GM06990 (cell line): ENCODE measurements around the gene DMD.

Experiments
- DNase-seq: peaks from one replicate; pipeline ENCODE4 v3.0.0-alpha.2; 2011; ENCODE audit not compliant: insufficient read length; ENCODE audit errors: extremely low read depth
- H3K27me3 ChIP-seq: replicated peaks from 2 replicates; pipeline ENCODE4 v1.6.0; 2011; ENCODE audit warnings: low read length; ENCODE audit not compliant: control insufficient read depth, insufficient read depth
- H3K36me3 ChIP-seq: 2 replicates; pipeline ENCODE4 v1.5.1; 2011; ENCODE audit warnings: low read length; ENCODE audit not compliant: control insufficient read depth, insufficient read depth
- H3K4me3 ChIP-seq: replicated peaks from 2 replicates; pipeline ENCODE4 v1.5.1; 2011; ENCODE audit warnings: low read depth, mild to moderate bottlenecking, control low read depth, low read length
- TF ChIP-seq, protein P1 (sequence below): IDR thresholded peaks from 2 replicates; pipeline ENCODE4 v1.5.1; 2011; ENCODE audit warnings: low read length, control low read depth, mild to moderate bottlenecking, inconsistent platforms; ENCODE audit not compliant: insufficient read depth, poor library complexity, severe bottlenecking

Gene DMD

DNA sequence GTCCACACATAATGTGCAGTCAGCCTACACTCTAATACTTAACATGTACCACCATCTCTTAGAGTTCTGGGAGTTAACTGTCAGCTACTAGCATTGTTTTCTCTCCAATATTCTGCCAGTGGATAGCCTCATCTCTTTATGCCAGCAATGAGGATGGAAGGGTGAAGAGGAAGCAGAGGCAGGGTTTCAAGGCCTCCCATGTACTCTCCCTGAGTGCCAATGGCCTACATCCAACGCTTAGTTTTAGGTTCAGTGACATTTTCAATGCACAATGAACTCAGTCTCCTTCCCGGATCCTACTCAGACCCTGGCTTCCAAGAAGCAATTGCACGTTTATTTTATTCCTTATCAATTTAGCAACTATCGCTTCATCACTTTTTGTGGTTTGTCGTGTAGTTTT is 686.1 kb downstream of the DMD start:
- H3K27me3 ChIP-seq = no peaks in the 10 kb centered on the region
- TF ChIP-seq, protein P1, sequence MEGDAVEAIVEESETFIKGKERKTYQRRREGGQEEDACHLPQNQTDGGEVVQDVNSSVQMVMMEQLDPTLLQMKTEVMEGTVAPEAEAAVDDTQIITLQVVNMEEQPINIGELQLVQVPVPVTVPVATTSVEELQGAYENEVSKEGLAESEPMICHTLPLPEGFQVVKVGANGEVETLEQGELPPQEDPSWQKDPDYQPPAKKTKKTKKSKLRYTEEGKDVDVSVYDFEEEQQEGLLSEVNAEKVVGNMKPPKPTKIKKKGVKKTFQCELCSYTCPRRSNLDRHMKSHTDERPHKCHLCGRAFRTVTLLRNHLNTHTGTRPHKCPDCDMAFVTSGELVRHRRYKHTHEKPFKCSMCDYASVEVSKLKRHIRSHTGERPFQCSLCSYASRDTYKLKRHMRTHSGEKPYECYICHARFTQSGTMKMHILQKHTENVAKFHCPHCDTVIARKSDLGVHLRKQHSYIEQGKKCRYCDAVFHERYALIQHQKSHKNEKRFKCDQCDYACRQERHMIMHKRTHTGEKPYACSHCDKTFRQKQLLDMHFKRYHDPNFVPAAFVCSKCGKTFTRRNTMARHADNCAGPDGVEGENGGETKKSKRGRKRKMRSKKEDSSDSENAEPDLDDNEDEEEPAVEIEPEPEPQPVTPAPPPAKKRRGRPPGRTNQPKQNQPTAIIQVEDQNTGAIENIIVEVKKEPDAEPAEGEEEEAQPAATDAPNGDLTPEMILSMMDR = no peak
- H3K4me3 ChIP-seq = no peak overlapping the region
- no peaks in the 10 kb centered on the region for H3K36me3 ChIP-seq
- no peak for DNase-seq

DNA sequence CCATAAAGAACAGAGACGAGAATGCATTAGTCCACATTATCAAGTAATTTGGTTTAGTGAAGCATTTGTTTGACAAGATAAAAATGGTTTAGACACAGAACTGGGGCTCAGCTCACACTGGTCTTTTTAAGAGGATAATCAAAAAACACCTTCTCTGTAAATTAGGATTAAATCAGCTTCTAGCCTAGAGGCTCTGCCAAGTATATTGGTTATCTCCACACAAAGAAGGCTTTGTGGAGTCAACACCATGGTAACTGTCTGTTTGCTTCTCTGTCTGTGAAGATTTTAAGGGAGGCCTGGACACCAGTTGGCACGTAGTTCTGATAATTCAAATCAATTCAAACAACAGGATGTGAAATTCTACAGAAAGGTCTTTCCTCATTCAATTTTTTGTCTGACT is 687.0 kb downstream of the DMD start:
- TF ChIP-seq, protein P1 = no peak
- no peak overlapping the region for H3K4me3 ChIP-seq
- H3K36me3 ChIP-seq = no peaks in the 10 kb centered on the region
- no peaks in the 10 kb centered on the region for H3K27me3 ChIP-seq
- no peak for DNase-seq

DNA sequence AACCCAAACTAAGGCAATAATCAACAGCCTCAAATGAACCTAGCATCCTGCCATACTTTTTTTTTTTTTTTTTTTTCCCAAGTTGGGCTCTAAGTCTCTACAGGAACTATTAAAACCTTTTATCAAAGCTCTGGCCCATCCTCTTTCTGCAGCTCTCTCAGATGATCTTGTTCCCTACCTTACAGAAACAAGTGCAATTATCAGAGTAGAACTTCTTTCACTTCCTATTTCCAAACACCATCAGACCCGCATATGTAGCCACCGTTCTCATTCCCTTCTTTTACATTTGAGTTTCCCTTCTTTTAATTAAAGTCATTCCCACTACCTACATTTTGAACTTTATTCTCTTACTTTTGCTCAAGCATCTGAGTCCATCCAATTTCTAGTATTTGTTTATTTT is 690.6 kb downstream of the DMD start:
- Histone ChIP-seq H3K4me3 (no peak overlapping the region), H3K36me3 (no peaks in the 10 kb centered on the region), H3K27me3 (no peaks in the 10 kb centered on the region)
- DNase-seq = no peak
- TF ChIP-seq, protein P1 = no peak

DNA sequence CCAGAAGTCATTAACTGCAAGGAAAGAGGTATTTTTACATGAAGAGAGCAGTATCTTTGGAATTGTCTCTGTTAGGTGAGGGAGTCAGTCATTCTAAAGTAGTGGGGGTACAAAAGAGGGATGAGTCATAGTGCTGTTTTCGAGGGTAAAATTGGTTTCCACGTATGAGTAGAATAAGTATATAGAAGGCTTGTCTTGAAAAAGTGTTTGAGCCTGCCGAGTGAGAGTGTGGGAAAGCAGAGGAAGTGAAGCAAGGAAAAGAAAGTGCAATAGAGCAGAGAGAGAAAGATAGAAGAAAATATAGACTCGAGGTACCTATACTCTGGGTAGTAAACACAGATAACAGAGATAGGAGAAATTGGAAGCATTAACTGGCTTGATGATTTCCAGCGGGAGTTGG is 696.4 kb downstream of the DMD start:
- no peak overlapping the region for H3K4me3 ChIP-seq
- no peaks in the 10 kb centered on the region for H3K27me3 ChIP-seq
- TF ChIP-seq, protein P1 = no peak
- no peaks in the 10 kb centered on the region for H3K36me3 ChIP-seq
- no peak for DNase-seq

DNA sequence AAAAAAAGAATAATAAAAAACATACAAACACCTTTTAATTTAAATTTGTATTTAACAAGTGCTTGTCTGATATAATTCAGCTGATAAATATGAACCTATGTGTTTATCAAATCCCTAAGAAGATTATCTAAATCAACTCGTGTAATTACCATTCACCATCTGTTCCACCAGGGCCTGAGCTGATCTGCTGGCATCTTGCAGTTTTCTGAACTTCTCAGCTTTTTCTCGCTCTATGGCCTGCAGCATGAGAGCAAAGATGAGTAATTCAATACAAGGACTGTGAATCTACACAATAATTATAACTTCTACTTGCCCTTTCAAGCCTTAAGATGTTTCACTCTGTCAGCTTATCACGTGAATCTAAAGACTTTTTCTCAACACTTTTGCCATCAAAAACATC is 709.7 kb downstream of the DMD start:
- Histone ChIP-seq H3K36me3 (no peaks in the 10 kb centered on the region), H3K27me3 (no peaks in the 10 kb centered on the region), H3K4me3 (no peak overlapping the region)
- no peak for DNase-seq
- TF ChIP-seq, protein P1 = no peak

DNA sequence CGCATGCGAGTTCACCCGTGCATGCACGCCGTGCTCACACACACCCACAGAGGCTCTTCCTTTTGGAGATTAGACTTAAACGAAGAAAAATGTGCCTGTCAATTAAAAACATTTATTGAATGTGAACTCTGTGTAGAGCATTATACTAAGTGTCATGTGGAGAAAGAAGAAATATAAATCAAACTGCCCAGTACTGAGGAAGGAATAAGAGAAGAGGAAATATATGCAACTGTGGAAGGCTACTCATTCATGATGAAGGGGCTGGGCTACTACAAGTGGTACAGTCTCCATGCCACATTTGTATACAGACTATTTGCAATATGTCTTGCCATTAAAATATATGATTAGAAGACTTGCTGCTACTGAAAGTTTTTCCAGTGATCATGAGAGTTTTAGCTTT is 714.7 kb downstream of the DMD start:
- Histone ChIP-seq H3K27me3 (no peaks in the 10 kb centered on the region), H3K36me3 (no peaks in the 10 kb centered on the region), H3K4me3 (no peak overlapping the region)
- no peak for DNase-seq
- TF ChIP-seq, protein P1 = no peak
